Stimulated activated CD4-positive, alpha-beta T cell treated with anti-CD3 and anti-CD28 coated beads, Interleukin-2, amount 100 ng/mL, for 24 hours (primary cell): ENCODE results near the gene VSTM2L.
"Not testable (repeated sequence)": the region's sequence is repeated elsewhere in the genome, so short reads cannot be mapped to it uniquely, and the experiment has no call there.

Experiments used
- DNase-seq, 2 donors: peaks; one replicate each; pipeline ENCODE4 v3.0.0-alpha.2; 2020

VSTM2L gene, protein sequence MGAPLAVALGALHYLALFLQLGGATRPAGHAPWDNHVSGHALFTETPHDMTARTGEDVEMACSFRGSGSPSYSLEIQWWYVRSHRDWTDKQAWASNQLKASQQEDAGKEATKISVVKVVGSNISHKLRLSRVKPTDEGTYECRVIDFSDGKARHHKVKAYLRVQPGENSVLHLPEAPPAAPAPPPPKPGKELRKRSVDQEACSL

GRCh38 chr20:37902504-37903313 lies at the start of gene VSTM2L:
Gene VSTM2L, plus strand, starts transcription at chr20:37903127. Its CDS starts 224 bp downstream, at chr20:37903351.
- peak in 1 of 2 donors; percentile 28 for DNase-seq

GRCh38 chr20:37853823-37854375 lies 49.0 kb upstream of the VSTM2L start:
- no peak for DNase-seq

DNA sequence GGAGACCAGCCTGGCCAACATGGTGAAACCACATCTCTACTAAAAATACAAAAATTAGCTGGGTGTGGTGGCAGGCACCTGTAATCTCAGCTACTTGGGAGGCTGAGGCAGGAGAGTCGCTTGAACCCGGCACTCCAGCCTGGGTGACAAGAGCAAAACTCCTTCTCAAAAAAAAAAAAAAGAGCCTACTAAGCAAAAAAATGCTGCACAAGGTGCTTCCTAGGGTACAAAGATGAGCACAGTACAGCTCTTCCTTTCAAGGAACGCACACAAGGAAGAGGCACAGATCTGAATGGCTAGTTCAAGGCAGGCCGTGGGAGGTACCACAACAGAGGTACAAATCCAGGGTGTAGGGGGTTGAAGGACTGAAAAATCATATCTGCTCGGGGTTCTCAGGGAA lies 46.9 kb upstream of the VSTM2L start:
- DNase-seq = not testable (repeated sequence)

DNA sequence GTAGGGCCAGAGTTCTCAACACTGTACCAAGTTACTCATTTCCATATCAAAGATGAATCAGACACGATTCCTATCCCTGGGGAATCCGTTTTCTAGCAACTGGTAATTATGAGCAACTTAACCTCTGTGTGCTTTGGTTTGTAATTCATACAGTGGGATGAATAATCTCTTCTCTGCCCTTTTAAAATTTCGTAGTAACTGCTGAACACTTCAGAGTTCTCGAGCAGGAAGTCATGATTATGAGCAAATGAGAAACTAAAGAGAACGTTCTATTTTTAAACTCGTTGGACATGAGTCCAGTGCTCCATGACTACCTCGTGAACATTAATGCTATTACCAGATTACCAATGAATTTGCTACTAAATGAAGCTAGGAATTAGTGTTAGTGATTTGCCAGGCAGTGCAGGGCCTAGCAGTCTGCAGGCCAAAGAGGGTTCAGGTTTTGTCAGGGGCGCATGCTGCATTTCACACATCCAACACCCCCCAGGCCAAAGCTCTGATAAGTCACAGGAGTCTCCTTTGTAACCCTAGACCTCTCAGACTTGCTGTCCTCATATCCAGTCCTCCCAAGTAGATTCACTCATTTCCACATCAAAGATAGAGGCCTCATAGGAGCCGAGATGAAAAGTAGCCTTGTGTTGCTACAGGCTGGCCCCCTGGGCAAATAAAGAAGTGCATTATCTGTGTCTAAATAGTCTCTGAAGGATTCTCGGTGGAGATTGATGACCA lies 45.8 kb upstream of the VSTM2L start:
- no peak for DNase-seq

DNA sequence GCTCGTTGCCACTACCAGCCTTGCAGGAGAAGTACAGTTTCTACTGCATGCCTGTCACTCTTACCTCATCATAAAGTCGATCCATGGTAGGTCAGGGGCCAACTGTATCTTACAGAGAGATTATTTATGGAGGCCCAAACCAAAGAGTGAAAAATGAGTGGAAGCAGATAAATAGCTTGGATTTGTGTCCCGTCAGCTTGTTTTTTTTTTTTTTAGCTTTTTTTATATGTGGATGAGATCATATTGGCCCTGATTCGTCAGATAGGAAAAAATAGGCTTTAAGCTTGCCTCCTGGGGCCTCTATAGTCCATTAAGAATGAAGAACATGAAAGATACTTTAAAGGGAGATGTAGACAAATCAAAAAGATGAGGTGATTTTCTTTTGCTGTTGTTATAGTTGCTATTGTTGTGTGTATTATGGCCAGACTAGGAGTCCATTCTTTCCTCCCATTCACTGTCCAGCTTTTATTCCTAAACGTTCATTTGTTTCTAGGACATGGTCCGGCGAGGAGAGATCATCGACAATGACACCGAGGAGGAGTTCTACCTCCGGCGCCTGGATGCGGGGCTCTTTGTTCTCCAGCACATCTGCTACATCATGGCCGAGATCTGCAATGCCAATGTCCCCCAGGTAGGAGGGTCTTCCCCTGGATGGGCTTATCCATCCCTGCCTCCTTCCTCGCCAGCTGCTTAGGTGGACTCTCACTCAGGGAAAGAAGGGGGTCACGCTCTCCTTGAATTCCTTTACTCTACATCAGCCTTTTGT lies 43.3 kb upstream of the VSTM2L start:
- DNase-seq = no peak

DNA sequence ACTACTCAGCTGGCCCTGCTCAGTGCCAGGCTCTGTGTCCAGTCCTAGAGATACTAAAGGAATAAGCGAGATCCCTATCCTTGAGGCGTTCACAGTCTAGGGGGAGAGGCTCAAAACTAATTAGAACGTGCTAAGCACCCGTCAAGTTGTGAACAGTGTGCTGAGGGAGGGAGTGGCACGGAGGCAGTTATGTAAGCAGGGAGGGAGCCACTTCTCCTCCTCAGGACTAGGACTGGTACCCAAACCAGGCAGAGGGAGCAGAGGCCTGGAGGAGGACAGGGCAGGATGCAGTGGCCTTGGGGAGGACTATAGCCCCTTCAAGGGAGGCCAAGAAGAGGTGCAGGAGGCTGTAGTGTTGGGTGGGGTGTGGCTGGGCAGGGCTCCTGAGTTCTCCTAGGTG lies 39.6 kb upstream of the VSTM2L start:
- DNase-seq = no peak

GRCh38 chr20:37864298-37864697 lies 38.6 kb upstream of the VSTM2L start:
- DNase-seq = no peak

GRCh38 chr20:37866051-37866450 lies 36.9 kb upstream of the VSTM2L start:
- DNase-seq = no peak

DNA sequence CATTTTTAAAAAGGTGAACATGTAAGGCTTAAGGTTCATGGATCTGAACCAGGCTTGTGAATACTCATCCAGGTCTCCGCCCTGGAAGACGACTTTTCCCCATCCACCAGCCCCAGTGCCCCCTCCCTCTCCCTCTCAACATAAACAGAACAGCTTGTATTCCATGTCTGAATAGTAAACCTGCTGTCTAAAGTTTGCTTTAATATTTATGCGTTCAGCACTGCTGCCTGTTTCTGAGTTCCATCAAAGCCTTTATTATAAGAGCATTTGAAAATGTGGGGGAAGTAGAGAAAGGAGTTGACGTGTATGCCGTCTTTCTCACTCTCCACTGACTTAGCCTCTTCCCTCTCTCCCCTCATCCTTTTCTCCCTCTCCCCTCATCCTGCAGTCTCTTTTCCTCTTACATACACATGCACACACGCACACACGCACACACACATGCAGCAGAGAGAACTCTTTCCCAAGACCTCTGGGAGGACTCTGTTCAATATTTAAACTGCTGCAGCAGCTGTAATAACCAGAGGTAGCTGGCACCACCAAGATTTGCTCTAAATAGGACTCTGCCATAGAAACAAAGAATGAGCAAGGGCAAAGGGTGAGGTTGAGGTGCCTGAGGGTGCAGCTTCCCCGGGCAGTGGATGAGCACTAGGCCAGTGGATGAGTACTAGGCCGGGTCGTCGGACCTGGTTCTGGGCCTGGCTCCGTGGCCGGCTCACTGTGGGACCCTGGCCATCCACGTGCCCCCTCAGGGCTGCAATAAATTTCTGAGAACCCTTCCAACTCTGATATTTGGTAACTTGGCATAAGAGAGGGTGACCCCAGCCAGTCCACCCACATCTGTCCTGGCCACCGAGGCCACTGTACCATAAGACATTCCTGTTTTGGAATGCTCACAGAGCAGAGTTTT lies 35.4 kb upstream of the VSTM2L start:
- no peak for DNase-seq

- no peak for DNase-seq
These were observed 34.0 kb upstream of the VSTM2L start for GRCh38 chr20:37868851-37869333.

GRCh38 chr20:37869334-37869861 lies 33.5 kb upstream of the VSTM2L start:
- no peak for DNase-seq

GRCh38 chr20:37870294-37870693 lies 32.6 kb upstream of the VSTM2L start:
- no peak for DNase-seq

DNA sequence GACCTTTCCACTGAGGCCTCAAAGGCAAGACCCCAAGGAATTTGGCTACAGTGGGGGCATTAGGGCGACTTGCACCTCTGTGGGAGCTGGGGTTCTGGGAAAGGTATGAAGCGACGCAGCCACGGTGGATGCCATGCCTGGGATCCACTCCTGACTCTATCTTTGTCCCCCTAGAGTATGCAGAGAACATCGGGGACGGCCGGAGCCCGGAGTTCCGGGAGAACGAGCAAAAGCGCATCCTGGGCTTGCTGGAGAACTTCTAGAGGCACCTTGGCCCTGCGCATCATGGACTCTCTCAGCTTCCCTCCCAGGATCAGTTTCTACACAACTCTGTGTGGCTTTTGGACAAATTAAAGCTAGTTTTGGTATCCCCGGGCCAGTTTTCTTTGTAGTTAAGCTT lies 31.2 kb upstream of the VSTM2L start:
- no peak for DNase-seq

DNA sequence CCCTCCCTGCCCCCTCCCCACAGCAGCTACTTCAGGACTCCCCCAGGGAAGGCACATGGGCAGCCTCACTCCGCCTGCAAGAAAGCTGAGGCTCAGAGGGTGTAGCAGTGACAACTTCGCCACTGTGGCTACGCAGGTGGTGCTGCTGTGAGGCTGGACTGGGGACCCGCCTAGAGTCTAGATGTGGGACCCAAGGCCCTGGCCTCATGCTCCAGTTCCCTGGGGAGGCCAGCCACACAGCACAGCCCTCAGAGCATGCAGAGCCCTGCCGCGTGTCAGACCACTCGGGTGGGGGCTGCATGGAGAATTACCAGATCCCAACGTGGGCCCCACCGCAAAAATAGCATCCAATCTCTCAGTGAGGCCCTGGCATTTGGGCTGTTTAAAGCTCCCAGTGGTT lies 30.8 kb upstream of the VSTM2L start:
- DNase-seq = no peak

DNA sequence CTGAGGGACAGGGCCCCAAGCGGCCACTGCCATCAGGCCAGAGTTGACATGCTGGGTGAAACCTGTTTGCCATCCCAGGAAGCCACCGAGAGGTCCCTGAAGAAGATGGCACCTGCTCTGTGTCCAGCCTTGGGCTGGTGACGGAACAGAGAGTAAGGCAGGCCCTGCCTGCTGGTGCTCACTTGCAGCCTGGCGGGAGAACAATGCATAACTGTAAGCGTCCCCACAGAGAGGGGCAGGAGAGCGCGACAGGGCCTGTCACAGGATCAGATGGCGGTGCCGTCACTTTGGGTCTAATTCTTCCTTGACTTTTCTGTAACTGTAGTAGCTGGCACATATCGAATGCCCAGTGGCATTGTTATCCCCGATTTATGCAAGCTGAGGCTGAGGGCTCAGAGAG lies 29.0 kb upstream of the VSTM2L start:
- no peak for DNase-seq

GRCh38 chr20:37875460-37876175 lies 27.3 kb upstream of the VSTM2L start:
- DNase-seq = no peak

- DNase-seq = no peak
These were observed 26.1 kb upstream of the VSTM2L start for GRCh38 chr20:37876863-37877262.

DNA sequence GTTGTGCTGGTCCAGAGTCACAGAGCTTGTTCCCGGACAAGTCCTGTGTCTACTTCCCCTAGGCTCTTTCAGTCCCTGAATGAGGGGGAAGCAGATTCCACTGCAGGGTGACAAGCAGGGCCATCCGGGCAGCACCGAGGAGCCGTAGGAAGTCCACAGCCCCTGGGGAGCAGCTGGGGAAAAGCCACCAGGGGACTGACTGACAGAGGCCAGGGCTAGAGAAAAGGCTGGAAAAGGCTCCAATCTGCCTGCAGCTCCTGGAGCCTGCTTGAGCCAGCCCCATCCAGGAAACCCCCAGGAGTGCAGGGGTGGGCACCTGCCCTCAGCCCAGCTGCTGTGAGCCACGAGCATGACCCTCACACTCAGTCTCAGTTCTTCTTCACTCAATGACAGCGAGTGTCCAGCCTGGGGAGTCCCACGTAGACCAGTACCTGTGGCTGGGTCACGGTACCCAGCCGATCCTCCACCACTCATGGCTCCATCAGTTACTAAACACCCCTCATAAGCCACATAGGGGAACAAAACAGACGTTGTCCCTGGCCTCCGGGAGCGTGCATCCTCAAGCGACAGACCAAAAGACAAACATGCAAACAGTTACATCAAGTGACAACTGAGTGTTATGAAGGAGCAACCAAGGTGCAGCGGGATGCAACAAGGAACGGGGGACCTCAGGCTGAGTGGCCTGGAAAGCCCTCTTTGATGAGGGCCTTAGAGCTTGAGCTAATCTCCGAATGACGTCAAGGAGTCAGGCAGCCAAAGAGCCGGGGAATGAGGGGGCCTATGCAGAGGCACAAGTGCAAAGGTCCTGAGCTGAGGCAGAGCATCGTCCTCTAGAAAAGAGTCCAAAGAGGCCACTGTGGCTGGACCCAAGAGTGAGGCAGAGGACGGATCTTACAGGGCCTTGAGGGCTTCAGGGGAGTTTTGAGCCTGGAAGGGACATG lies 24.8 kb upstream of the VSTM2L start:
- DNase-seq = no peak
